GM10847 (cell line): ENCODE data around the gene MOCS3.

ENCODE experiments used
- POLR2A ChIP-seq: IDR thresholded peaks from 2 replicates; pipeline ENCODE4 v1.6.1; 2011; ENCODE audit not compliant: insufficient read length; ENCODE audit errors: extremely low read depth

MOCS3 gene

GRCh38 chr20:50992336-50992732, 33.7 kb downstream of the MOCS3 start:
- TF ChIP-seq POLR2A = no peak

- TF ChIP-seq POLR2A = no peak
Measured at GRCh38 chr20:50992733-50993457, 34.3 kb downstream of the MOCS3 start.

- TF ChIP-seq POLR2A = no peak
Measured at GRCh38 chr20:50993876-50994275, 35.3 kb downstream of the MOCS3 start.

- no peak for TF ChIP-seq POLR2A
Measured at GRCh38 chr20:50995506-50995905, 36.9 kb downstream of the MOCS3 start.

GRCh38 chr20:50996901-50997865, 38.6 kb downstream of the MOCS3 start:
- TF ChIP-seq POLR2A = no peak

GRCh38 chr20:50999355-50999754, 40.7 kb downstream of the MOCS3 start:
- TF ChIP-seq POLR2A = no peak

- no peak for TF ChIP-seq POLR2A
Measured at GRCh38 chr20:51001430-51002265, 43.0 kb downstream of the MOCS3 start.

GRCh38 chr20:51002633-51003032, 44.0 kb downstream of the MOCS3 start:
- TF ChIP-seq POLR2A = no peak

GRCh38 chr20:51003753-51004152, 45.1 kb downstream of the MOCS3 start:
- TF ChIP-seq POLR2A = no peak

GRCh38 chr20:51004305-51004727, 45.7 kb downstream of the MOCS3 start:
- TF ChIP-seq POLR2A = no peak

GRCh38 chr20:51004781-51005180, 46.2 kb downstream of the MOCS3 start:
- no peak for TF ChIP-seq POLR2A

- TF ChIP-seq POLR2A = no peak
Measured at GRCh38 chr20:51005214-51005613, 46.6 kb downstream of the MOCS3 start.

- TF ChIP-seq POLR2A = no peak
Measured at GRCh38 chr20:51008718-51009117, 50.1 kb downstream of the MOCS3 start.

GRCh38 chr20:51009303-51010042, 50.9 kb downstream of the MOCS3 start:
- TF ChIP-seq POLR2A = no peak

- TF ChIP-seq POLR2A = no peak
Measured at GRCh38 chr20:51010043-51010365, 51.4 kb downstream of the MOCS3 start.
